ENCODE data around the gene ARHGAP42.

ARHGAP42 gene

GRCh38 chr11:100705447-100705846 lies 18.4 kb downstream of the ARHGAP42 start:
- TF ChIP-seq CTCF (IDR thresholded peaks at IDR 0.05) = no peak
- H3K27ac ChIP-seq = no peak overlapping the region
- no peak overlapping the region for H3K4me3 ChIP-seq

GRCh38 chr11:100706179-100706578 lies 19.1 kb downstream of the ARHGAP42 start:
- no peak for TF ChIP-seq CTCF (IDR thresholded peaks at IDR 0.05)
- H3K4me3 ChIP-seq = no peak overlapping the region
- no peak overlapping the region for H3K27ac ChIP-seq
- no peak for DNase-seq (ENCODE audit: low spot score)

More at GRCh38 chr11:100705447-100705846, 18.4 kb downstream of the ARHGAP42 start:
- no peak for DNase-seq (ENCODE audit: low spot score)

GRCh38 chr11:100709233-100709957 lies 22.3 kb downstream of the ARHGAP42 start:
- no peak for DNase-seq (ENCODE audit: low spot score)
- no peak overlapping the region for H3K4me3 ChIP-seq
- H3K27ac ChIP-seq = no peak overlapping the region
- TF ChIP-seq CTCF (IDR thresholded peaks at IDR 0.05) = no peak

- H3K27ac ChIP-seq = no peak overlapping the region
- DNase-seq (ENCODE audit: low spot score) = no peak
- H3K4me3 ChIP-seq = no peak overlapping the region
- no peak for TF ChIP-seq CTCF (IDR thresholded peaks at IDR 0.05)
Measured at GRCh38 chr11:100711984-100712383, 24.9 kb downstream of the ARHGAP42 start.

GRCh38 chr11:100712583-100712982 lies 25.5 kb downstream of the ARHGAP42 start:
- H3K27ac ChIP-seq = no peak overlapping the region
- DNase-seq (ENCODE audit: low spot score) = no peak
- no peak overlapping the region for H3K4me3 ChIP-seq
- TF ChIP-seq CTCF (IDR thresholded peaks at IDR 0.05) = no peak

- Histone ChIP-seq H3K4me3 (no peak overlapping the region), H3K27ac (no peak overlapping the region)
- no peak for DNase-seq (ENCODE audit: low spot score)
- TF ChIP-seq CTCF (IDR thresholded peaks at IDR 0.05) = no peak
Measured at GRCh38 chr11:100715165-100715761, 28.2 kb downstream of the ARHGAP42 start.

- Histone ChIP-seq H3K4me3 (no peak overlapping the region), H3K27ac (no peak overlapping the region)
- no peak for TF ChIP-seq CTCF (IDR thresholded peaks at IDR 0.05)
- no peak for DNase-seq (ENCODE audit: low spot score)
Measured at GRCh38 chr11:100716838-100717237, 29.8 kb downstream of the ARHGAP42 start.
